ENCODE data around the gene DRAP1.

DRAP1 gene

DNA sequence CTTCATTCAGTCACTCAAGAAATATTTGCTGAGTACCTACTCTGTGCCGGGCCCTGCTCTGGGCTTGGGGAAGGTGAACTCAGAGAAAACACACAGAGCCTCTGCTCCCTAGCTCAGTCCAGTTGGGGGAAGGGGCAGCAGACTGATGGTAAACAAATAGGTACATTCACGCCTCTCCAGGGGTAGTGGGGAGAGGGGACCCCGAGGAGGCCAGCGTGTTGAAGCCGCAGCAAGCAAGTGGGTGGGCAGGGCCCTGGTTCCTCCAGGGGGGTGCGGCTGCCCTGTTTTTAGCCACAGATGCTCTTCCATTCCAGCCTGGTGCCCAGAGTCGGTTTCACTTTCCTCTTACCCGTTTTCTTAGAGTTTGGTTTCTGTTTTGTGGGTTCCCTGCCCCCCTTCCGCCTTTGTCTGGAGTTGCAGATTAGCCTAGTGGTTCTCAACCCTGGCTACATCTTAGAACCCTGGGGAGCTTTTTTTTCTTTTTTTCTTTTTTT, 8.7 kb downstream of the DRAP1 start:
- Histone ChIP-seq H3K9me2 (replicated peaks; ENCODE audit: insufficient read depth, low read length) (no peaks in the 10 kb centered on the region), H3K4me1 (ENCODE audit: low read length) (peaks cover 21% of the 10 kb centered on the region), H3K9ac (ENCODE audit: low read length) (peak overlapping the region; percentile 41; the same call in 1 of the 2 replicates), H3K79me2 (ENCODE audit: low read length) (no peaks in the 10 kb centered on the region), H2AFZ (ENCODE audit: low read length) (peak overlapping the region; percentile 60), H3K27ac (ENCODE audit: low read length) (peak overlapping the region; percentile 72), H3K27me3 (replicated peaks; ENCODE audit: insufficient read depth, low read length) (no peaks in the 10 kb centered on the region), H3K4me3 (ENCODE audit: low read length) (peak overlapping the region; percentile 37; the same call in 1 of the 2 replicates), H3K9me3 (replicated peaks; ENCODE audit: insufficient read depth, low read length) (no peaks in the 10 kb centered on the region), H3K36me3 (replicated peaks; ENCODE audit: insufficient read depth, low read length) (no peaks in the 10 kb centered on the region), H3K4me2 (ENCODE audit: low read depth, low read length) (peak overlapping the region; percentile 71), H3F3A (ENCODE audit: insufficient read depth, low read length) (peaks cover 18% of the 10 kb centered on the region), H4K20me1 (ENCODE audit: insufficient read depth, low read length) (no peaks in the 10 kb centered on the region)
- TF ChIP-seq EZH2 (optimal IDR thresholded peaks at IDR 0.05; ENCODE audit: low read depth, low read length) = no peak
- no peak for TF ChIP-seq EZH2phosphoT487 (IDR thresholded peaks at IDR 0.05; ENCODE audit: low read length)
- TF ChIP-seq, protein P1, sequence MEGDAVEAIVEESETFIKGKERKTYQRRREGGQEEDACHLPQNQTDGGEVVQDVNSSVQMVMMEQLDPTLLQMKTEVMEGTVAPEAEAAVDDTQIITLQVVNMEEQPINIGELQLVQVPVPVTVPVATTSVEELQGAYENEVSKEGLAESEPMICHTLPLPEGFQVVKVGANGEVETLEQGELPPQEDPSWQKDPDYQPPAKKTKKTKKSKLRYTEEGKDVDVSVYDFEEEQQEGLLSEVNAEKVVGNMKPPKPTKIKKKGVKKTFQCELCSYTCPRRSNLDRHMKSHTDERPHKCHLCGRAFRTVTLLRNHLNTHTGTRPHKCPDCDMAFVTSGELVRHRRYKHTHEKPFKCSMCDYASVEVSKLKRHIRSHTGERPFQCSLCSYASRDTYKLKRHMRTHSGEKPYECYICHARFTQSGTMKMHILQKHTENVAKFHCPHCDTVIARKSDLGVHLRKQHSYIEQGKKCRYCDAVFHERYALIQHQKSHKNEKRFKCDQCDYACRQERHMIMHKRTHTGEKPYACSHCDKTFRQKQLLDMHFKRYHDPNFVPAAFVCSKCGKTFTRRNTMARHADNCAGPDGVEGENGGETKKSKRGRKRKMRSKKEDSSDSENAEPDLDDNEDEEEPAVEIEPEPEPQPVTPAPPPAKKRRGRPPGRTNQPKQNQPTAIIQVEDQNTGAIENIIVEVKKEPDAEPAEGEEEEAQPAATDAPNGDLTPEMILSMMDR (IDR thresholded peaks at IDR 0.05; ENCODE audit: low read length) = no peak
- DNase-seq = peak; percentile 94

DNA sequence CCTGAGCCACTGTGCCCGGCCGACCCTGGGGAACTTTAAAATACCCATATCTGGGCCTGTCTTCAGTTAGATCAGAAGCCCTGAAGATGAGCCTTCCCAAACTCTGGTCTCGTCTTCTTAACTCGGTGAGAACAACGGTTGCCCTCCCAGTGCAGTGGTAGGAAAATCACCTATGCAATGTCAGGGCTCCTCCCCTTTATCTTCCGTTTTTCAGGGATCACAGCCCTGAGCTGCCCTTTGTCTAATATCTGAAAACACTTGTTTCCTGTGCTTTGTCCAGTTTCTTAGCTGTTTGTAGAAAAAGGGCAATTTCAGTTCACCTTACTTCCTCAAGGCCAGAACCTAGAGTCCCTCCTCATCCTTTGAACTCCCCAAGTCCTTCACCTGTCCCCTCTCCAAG, 9.4 kb downstream of the DRAP1 start:
- Histone ChIP-seq H4K20me1 (ENCODE audit: insufficient read depth, low read length) (no peaks in the 10 kb centered on the region), H3K4me1 (ENCODE audit: low read length) (peaks cover 21% of the 10 kb centered on the region), H3K36me3 (replicated peaks; ENCODE audit: insufficient read depth, low read length) (no peaks in the 10 kb centered on the region), H3F3A (ENCODE audit: insufficient read depth, low read length) (peaks cover 18% of the 10 kb centered on the region), H3K4me3 (ENCODE audit: low read length) (peak overlapping the region; percentile 37), H3K9me3 (replicated peaks; ENCODE audit: insufficient read depth, low read length) (no peaks in the 10 kb centered on the region), H3K9me2 (replicated peaks; ENCODE audit: insufficient read depth, low read length) (no peaks in the 10 kb centered on the region), H3K9ac (ENCODE audit: low read length) (peak overlapping the region; percentile 41; the same call in 1 of the 2 replicates), H2AFZ (ENCODE audit: low read length) (peak overlapping the region; percentile 40), H3K27ac (ENCODE audit: low read length) (peak overlapping the region; percentile 72), H3K79me2 (ENCODE audit: low read length) (no peaks in the 10 kb centered on the region), H3K4me2 (ENCODE audit: low read depth, low read length) (peak overlapping the region; percentile 71), H3K27me3 (replicated peaks; ENCODE audit: insufficient read depth, low read length) (no peaks in the 10 kb centered on the region)
- DNase-seq = peak; percentile 50
- TF ChIP-seq EZH2phosphoT487 (IDR thresholded peaks at IDR 0.05; ENCODE audit: low read length) (no peak), EZH2 (optimal IDR thresholded peaks at IDR 0.05; ENCODE audit: low read depth, low read length) (no peak)
- TF ChIP-seq, protein P1 (IDR thresholded peaks at IDR 0.05; ENCODE audit: low read length) = no peak

DNA sequence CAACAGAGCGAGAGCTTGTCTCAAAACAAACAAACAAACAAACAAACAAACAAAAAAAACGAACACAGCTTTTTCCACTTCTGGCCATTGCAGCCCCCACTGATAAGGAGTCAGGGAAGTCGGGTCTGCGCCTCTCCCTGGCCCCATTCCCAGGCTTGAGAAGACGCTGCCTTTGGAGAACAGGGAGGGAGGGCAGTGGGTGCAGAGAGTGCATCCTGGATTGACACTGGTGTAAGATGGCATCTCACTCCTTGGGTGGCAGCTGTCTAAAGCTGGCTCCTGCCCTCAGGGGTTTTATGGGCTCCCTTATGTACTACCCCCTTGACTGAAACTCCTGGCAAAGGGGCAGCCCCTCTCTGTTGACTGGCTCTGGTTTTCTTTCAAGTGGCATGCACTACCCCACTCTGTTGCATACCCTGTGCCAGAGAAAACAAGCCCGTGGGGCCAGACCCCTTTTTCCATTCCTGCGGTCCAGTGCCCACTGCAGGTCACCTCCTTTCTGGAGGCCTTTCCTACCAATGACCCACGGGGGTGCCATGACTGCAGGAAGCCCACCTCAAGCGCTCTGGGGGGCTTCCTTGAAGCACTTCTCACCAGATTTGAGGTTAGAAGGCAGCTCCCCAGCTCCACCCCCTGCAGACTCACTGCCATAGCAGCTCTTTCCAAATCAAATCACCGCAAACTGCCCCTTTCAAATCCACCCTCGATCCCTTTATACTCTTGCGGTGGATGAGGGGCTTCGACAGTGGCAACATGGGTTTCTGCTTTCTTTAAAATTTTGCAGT, 12.7 kb downstream of the DRAP1 start:
- no peak for DNase-seq
- Histone ChIP-seq H3K27me3 (replicated peaks; ENCODE audit: insufficient read depth, low read length) (no peaks in the 10 kb centered on the region), H3K4me2 (ENCODE audit: low read depth, low read length) (no peak overlapping the region), H3K9me3 (replicated peaks; ENCODE audit: insufficient read depth, low read length) (no peaks in the 10 kb centered on the region), H3K4me3 (ENCODE audit: low read length) (no peak overlapping the region), H3K27ac (ENCODE audit: low read length) (no peak overlapping the region), H3K9me2 (replicated peaks; ENCODE audit: insufficient read depth, low read length) (no peaks in the 10 kb centered on the region), H3K36me3 (replicated peaks; ENCODE audit: insufficient read depth, low read length) (no peaks in the 10 kb centered on the region), H2AFZ (ENCODE audit: low read length) (no peak overlapping the region), H3K4me1 (ENCODE audit: low read length) (peaks cover 21% of the 10 kb centered on the region), H4K20me1 (ENCODE audit: insufficient read depth, low read length) (no peaks in the 10 kb centered on the region), H3K79me2 (ENCODE audit: low read length) (no peaks in the 10 kb centered on the region), H3K9ac (ENCODE audit: low read length) (no peak overlapping the region), H3F3A (ENCODE audit: insufficient read depth, low read length) (peaks cover 18% of the 10 kb centered on the region)
- no peak for TF ChIP-seq EZH2 (optimal IDR thresholded peaks at IDR 0.05; ENCODE audit: low read depth, low read length)
- TF ChIP-seq, protein P1 (IDR thresholded peaks at IDR 0.05; ENCODE audit: low read length) = 0 out of 2 replicates have a peak, but pooled peaks have one; percentile 4
- no peak for TF ChIP-seq EZH2phosphoT487 (IDR thresholded peaks at IDR 0.05; ENCODE audit: low read length)

Data from MM.1S (cell line).